Fibroblast of gingiva (primary cell): Measurements from ENCODE around the gene NUDCD2.
A peak's percentile ranks its signal among the peaks of the same experiment; 100 is the strongest.

Source experiments
- DNase-seq: peaks from one replicate; pipeline ENCODE4 v3.0.0-alpha.2; 2011; ENCODE audit warnings: low read depth

NUDCD2 gene

GRCh38 chr5:163459819-163460561, at the start of gene NUDCD2:
Gene NUDCD2, minus strand, starts transcription at chr5:163460102. Its CDS starts 52 bp downstream, at chr5:163460050.
- DNase-seq = peak; percentile 98

GRCh38 chr5:163509291-163509951, 49.5 kb upstream of the NUDCD2 start:
- peak; percentile 79 for DNase-seq

- DNase-seq = no peak
Measured at GRCh38 chr5:163508753-163509152, 48.9 kb upstream of the NUDCD2 start.

GRCh38 chr5:163506726-163507125, 46.8 kb upstream of the NUDCD2 start:
- no peak for DNase-seq

- no peak for DNase-seq
Measured at GRCh38 chr5:163506095-163506457, 46.2 kb upstream of the NUDCD2 start.

GRCh38 chr5:163505368-163506094, 45.6 kb upstream of the NUDCD2 start, which contains the start of gene MAT2B:
Gene MAT2B, plus strand, starts transcription at chr5:163505619. Its CDS starts 68 bp downstream, at chr5:163505687.
- peak; percentile 91 for DNase-seq

GRCh38 chr5:163505049-163505367, 45.1 kb upstream of the NUDCD2 start:
- no peak for DNase-seq

- peak; percentile 71 for DNase-seq
Measured at GRCh38 chr5:163504079-163504931, 44.4 kb upstream of the NUDCD2 start.

- DNase-seq = peak; percentile 90
Measured at GRCh38 chr5:163503106-163504078, 43.5 kb upstream of the NUDCD2 start.

- DNase-seq = no peak
Measured at GRCh38 chr5:163502521-163502920, 42.6 kb upstream of the NUDCD2 start.

- no peak for DNase-seq
Measured at GRCh38 chr5:163498886-163499285, 39.0 kb upstream of the NUDCD2 start.

GRCh38 chr5:163497315-163497714, 37.4 kb upstream of the NUDCD2 start:
- DNase-seq = no peak

GRCh38 chr5:163496286-163496685, 36.4 kb upstream of the NUDCD2 start:
- no peak for DNase-seq

- DNase-seq = no peak
Measured at GRCh38 chr5:163489745-163490075, 29.8 kb upstream of the NUDCD2 start.

- peak; percentile 47 for DNase-seq
Measured at GRCh38 chr5:163489055-163489744, 29.3 kb upstream of the NUDCD2 start.

- no peak for DNase-seq
Measured at GRCh38 chr5:163478982-163479271, 19.0 kb upstream of the NUDCD2 start.

GRCh38 chr5:163478126-163478981, 18.5 kb upstream of the NUDCD2 start:
- no peak for DNase-seq

- DNase-seq = no peak
Measured at GRCh38 chr5:163475411-163475810, 15.5 kb upstream of the NUDCD2 start.

- DNase-seq = no peak
Measured at GRCh38 chr5:163473635-163474243, 13.8 kb upstream of the NUDCD2 start.
